H1 (cell line): Measurements from ENCODE around the gene ANP32B. TPM values are rescaled to one million over a fixed set of nuclear protein-coding genes. Genes with fewer than 3 reads are reported as not detected.

Experiments used
- CTCF ChIA-PET: fragments of 300-600 bp; sonication (Branson Sonifier 250); formaldehyde crosslinking; loops from one replicate; lab custom pipeline; 2021; ENCODE audit not compliant: partially characterized antibody; lab: Charles Lee
- POLR2A ChIA-PET: fragments of 300-600 bp; sonication (Branson Sonifier 250); formaldehyde crosslinking; loops from one replicate; lab custom pipeline; 2021; ENCODE audit warnings: inconsistent platforms; ENCODE audit not compliant: partially characterized antibody; lab: Charles Lee
- DNase-seq, 2 experiments: peaks; one replicate each; pipeline versions ENCODE4 v3.0.0 to v3.0.0-alpha.2; 2010 to 2022; ENCODE audit warnings: low spot score in 2 of 2, low read depth in 1 of 2, mixed read lengths in 1 of 2
- FAIRE-seq: peaks from 2 replicates; lab custom pipeline; 2011; peaks lifted over from hg19 to GRCh38; lab: Jason Lieb, UNC
- H2AFZ ChIP-seq: 2 replicates; pipeline ENCODE4 v1.8.1; 2012; ENCODE audit warnings: low read length, inconsistent platforms
- H2AK5ac ChIP-seq: 2 replicates; pipeline ENCODE4 v1.6.1; 2013; ENCODE audit warnings: low read depth, low read length
- H2BK120ac ChIP-seq: replicated peaks from 2 replicates; pipeline ENCODE3; 2013; ENCODE audit warnings: low read depth, low read length, inconsistent platforms
- H2BK12ac ChIP-seq: 2 replicates; pipeline ENCODE4 v1.6.1; 2013; ENCODE audit warnings: low read depth, low read length
- H2BK15ac ChIP-seq: 2 replicates; pipeline ENCODE4 v1.6.1; 2013; ENCODE audit warnings: low read length
- H2BK20ac ChIP-seq: 2 replicates; pipeline ENCODE4 v1.6.1; 2013; ENCODE audit warnings: low read length
- H2BK5ac ChIP-seq: 2 replicates; pipeline ENCODE4 v1.6.1; 2013; ENCODE audit warnings: low read depth, low read length
- H3K14ac ChIP-seq: 2 replicates; pipeline ENCODE4 v1.6.1; 2013; ENCODE audit warnings: inconsistent platforms; ENCODE audit not compliant: insufficient read length
- H3K18ac ChIP-seq: 2 replicates; pipeline ENCODE4 v1.6.1; 2013; ENCODE audit warnings: low read length; ENCODE audit errors: extremely low read depth
- H3K23ac ChIP-seq: 2 replicates; pipeline ENCODE4 v1.6.1; 2013; ENCODE audit warnings: inconsistent platforms; ENCODE audit not compliant: insufficient read length
- H3K23me2 ChIP-seq: 2 replicates; pipeline ENCODE4 v1.6.1; 2013; ENCODE audit warnings: low read depth, low read length
- H3K27ac ChIP-seq: 2 replicates; pipeline ENCODE4 v1.6.1; 2011; ENCODE audit warnings: low read depth, low read length, inconsistent platforms
- H3K27me3 ChIP-seq, 4 experiments: replicated peaks in 1 of 4; 1 replicate in 1 of 4; 2 replicates in 3 of 4; pipeline versions ENCODE4 v1.6.1 to v1.8.1; 2011 to 2013; ENCODE audit warnings: low read length in 3 of 4, mild to moderate bottlenecking in 3 of 4, inconsistent platforms in 2 of 4, mixed read lengths in 2 of 4, moderate library complexity in 1 of 4; ENCODE audit not compliant: control insufficient read depth in 3 of 4, insufficient read depth in 3 of 4; ENCODE audit errors: extremely low read depth in 1 of 4
- H3K36me3 ChIP-seq, 4 experiments: 2 replicates each; pipeline versions ENCODE4 v1.6.1 to v1.8.1; 2011 to 2013; ENCODE audit warnings: mild to moderate bottlenecking in 4 of 4, low read length in 3 of 4, moderate library complexity in 2 of 4, control low read depth in 1 of 4, inconsistent platforms in 1 of 4; ENCODE audit not compliant: insufficient read depth in 4 of 4, control insufficient read depth in 2 of 4
- H3K4ac ChIP-seq: replicated peaks from 2 replicates; pipeline ENCODE3; 2013; ENCODE audit warnings: low read length, low read depth, mixed read lengths, inconsistent platforms; ENCODE audit not compliant: insufficient read length
- H3K4me1 ChIP-seq, 4 experiments: replicated peaks in 1 of 4; 1 replicate in 1 of 4; 2 replicates in 3 of 4; pipeline versions ENCODE4 v1.6.1 to v1.8.1; 2011 to 2013; ENCODE audit warnings: low read length in 3 of 4, inconsistent platforms in 2 of 4, mixed read lengths in 1 of 4; ENCODE audit not compliant: insufficient read depth in 4 of 4, control insufficient read depth in 3 of 4
- H3K4me2 ChIP-seq, 2 experiments: 2 replicates each; pipeline versions ENCODE4 v1.6.1 to v1.8.1; 2011 to 2013; ENCODE audit warnings: low read depth in 2 of 2, low read length in 2 of 2, control low read depth in 1 of 2, inconsistent platforms in 1 of 2, mild to moderate bottlenecking in 1 of 2; ENCODE audit not compliant: insufficient read depth in 1 of 2
- H3K4me3 ChIP-seq, 4 experiments: fragments of 200-600, 300-600 bp in 1 of 4; sonication (generic), shearing (Covaris generic), sonication (Bioruptor Twin) in 1 of 4; 2 replicates each; pipeline versions ENCODE4 v1.5.1 to v1.8.1; 2011 to 2016; ENCODE audit warnings: low read length in 4 of 4, low read depth in 3 of 4, control low read depth in 2 of 4, inconsistent platforms in 2 of 4, mild to moderate bottlenecking in 2 of 4, mixed read lengths in 1 of 4, moderate library complexity in 1 of 4; ENCODE audit not compliant: insufficient read depth in 2 of 4; ENCODE audit errors: extremely low read depth in 1 of 4
- H3K56ac ChIP-seq: replicated peaks from 2 replicates; pipeline ENCODE3; 2013; ENCODE audit warnings: low read depth, mild to moderate bottlenecking, mixed read lengths, low read length, inconsistent platforms; ENCODE audit not compliant: insufficient read length
- H3K79me1 ChIP-seq: 2 replicates; pipeline ENCODE4 v1.6.1; 2013; ENCODE audit warnings: low read depth, low read length, control low read depth
- H3K79me2 ChIP-seq, 2 experiments: 2 replicates each; pipeline versions ENCODE4 v1.6.1 to v1.8.1; 2012 to 2013; ENCODE audit warnings: low read length in 2 of 2, mild to moderate bottlenecking in 2 of 2, inconsistent platforms in 1 of 2; ENCODE audit not compliant: insufficient read depth in 2 of 2, control insufficient read depth in 1 of 2
- H3K9ac ChIP-seq, 4 experiments: replicated peaks in 1 of 4; 1 replicate in 1 of 4; 2 replicates in 3 of 4; pipeline versions ENCODE4 v1.6.1 to v1.8.1; 2011 to 2013; ENCODE audit warnings: low read depth in 3 of 4, low read length in 3 of 4, control low read depth in 2 of 4, mild to moderate bottlenecking in 2 of 4, moderate library complexity in 2 of 4, inconsistent platforms in 1 of 4; ENCODE audit errors: extremely low read depth in 1 of 4
- H3K9me3 ChIP-seq, 2 experiments: 2 replicates each; pipeline versions ENCODE4 v1.6.1 to v1.8.1; 2012 to 2013; ENCODE audit warnings: mild to moderate bottlenecking in 2 of 2, moderate library complexity in 2 of 2, control low read depth in 1 of 2, inconsistent platforms in 1 of 2, low read depth in 1 of 2, low read length in 1 of 2, mixed read lengths in 1 of 2; ENCODE audit not compliant: insufficient read depth in 2 of 2
- H4K20me1 ChIP-seq, 2 experiments: replicated peaks in 1 of 2; 2 replicates each; pipeline versions ENCODE3 to v1.8.1; 2011 to 2013; ENCODE audit warnings: inconsistent platforms in 2 of 2, low read length in 2 of 2, mild to moderate bottlenecking in 1 of 2; ENCODE audit not compliant: insufficient read depth in 2 of 2, control insufficient read depth in 1 of 2
- H4K5ac ChIP-seq: 2 replicates; pipeline ENCODE4 v1.6.1; 2013; ENCODE audit warnings: low read length, low read depth, mixed read lengths, inconsistent platforms; ENCODE audit not compliant: insufficient read length
- H4K8ac ChIP-seq: 2 replicates; pipeline ENCODE4 v1.8.0; 2013; ENCODE audit warnings: mild to moderate bottlenecking, moderate library complexity, low read length, inconsistent platforms; ENCODE audit not compliant: insufficient read depth; ENCODE audit errors: extremely low read depth
- H4K91ac ChIP-seq: replicated peaks from 2 replicates; pipeline ENCODE3; 2013; ENCODE audit warnings: low read length, mixed read lengths, inconsistent platforms; ENCODE audit not compliant: insufficient read length
- ASH2L ChIP-seq: fragments of 200-600, 300-600 bp; sonication (generic); IDR thresholded peaks from one replicate; pipeline ENCODE4 v1.7.1; 2017; ENCODE audit warnings: low read length
- GABPA ChIP-seq: IDR thresholded peaks from 2 replicates; pipeline ENCODE4 v1.6.1; 2011; ENCODE audit warnings: mild to moderate bottlenecking, low read length, moderate library complexity, borderline replicate concordance; ENCODE audit not compliant: insufficient read depth
- JUN ChIP-seq: IDR thresholded peaks from 2 replicates; pipeline ENCODE4 v1.6.1; 2011; ENCODE audit warnings: low read depth, mild to moderate bottlenecking, improper control_type of control experiment, low read length
- MAFK ChIP-seq: IDR thresholded peaks from 2 replicates; pipeline ENCODE4 v1.6.1; 2012; ENCODE audit warnings: low read depth, mild to moderate bottlenecking, improper control_type of control experiment, low read length
- NRF1 ChIP-seq: IDR thresholded peaks from 2 replicates; pipeline ENCODE4 v1.6.1; 2011; ENCODE audit warnings: mild to moderate bottlenecking, low read depth, low read length, improper control_type of control experiment
- TAF7 ChIP-seq: optimal IDR thresholded peaks from 2 replicates; pipeline ENCODE3; 2011; ENCODE audit warnings: low read depth, mild to moderate bottlenecking, inconsistent platforms, low read length, moderate library complexity, borderline replicate concordance
- TEAD4 ChIP-seq: IDR thresholded peaks from 2 replicates; pipeline ENCODE4 v1.6.1; 2012; ENCODE audit warnings: low read depth, low read length, inconsistent platforms, mixed read lengths
- ZNF274 ChIP-seq: IDR thresholded peaks from 2 replicates; pipeline ENCODE4 v1.7.0; 2012; ENCODE audit warnings: low read length, borderline replicate concordance; ENCODE audit errors: extremely low read depth
- WGBS, 2 experiments: shearing (Covaris generic) in 1 of 2; methylation state at CpG; one replicate each; pipeline versions ENCODE4 v1.1.6 to v1.1.7; 2013 to 2015; ENCODE audit warnings: low lambda C conversion rate in 2 of 2, mixed read lengths in 2 of 2, inconsistent platforms in 1 of 2, low coverage in 1 of 2, missing lambda C conversion rate in 1 of 2; ENCODE audit not compliant: insufficient replicate concordance in 2 of 2, insufficient coverage in 1 of 2, insufficient read length in 1 of 2; ENCODE audit errors: extremely low coverage in 1 of 2, missing lambda C conversion rate in 1 of 2; 5-methylcytosine and 5-hydroxymethylcytosine counted together
- polyA plus RNA-seq, 7 experiments: library from polyadenylated mRNA; depleted of rRNA in 3 of 7; stranded (reverse) in 5 of 7; unstranded in 2 of 7; fragments of >200 nt in 5 of 7; fragments of 200-250 nt in 2 of 7; gene quantifications; 1 replicate in 5 of 7; 2 replicates in 1 of 7; 4 replicates in 1 of 7; pipeline versions ENCODE4 v1.2.1 to v1.2.3, GENCODE V29; 2011 to 2013; ENCODE audit warnings: missing spikeins in 2 of 7, mixed read lengths in 2 of 7
- total RNA-seq: library from RNA; stranded (reverse); fragmentation: NEBNext Ultra II Directional; extraction: Animal tissue kit (Norgen Biotek cat#: 25700); gene quantifications from 2 replicates; pipeline ENCODE4 v1.2.1, GENCODE V29; 2021

The ANP32B gene
- total and polyA plus RNA-seq, 2 of the 8 experiments (the other 6 are each of a cell fraction or from before 2014, with no cell fraction given), result 7.6 to 88.1 TPM

DNA sequence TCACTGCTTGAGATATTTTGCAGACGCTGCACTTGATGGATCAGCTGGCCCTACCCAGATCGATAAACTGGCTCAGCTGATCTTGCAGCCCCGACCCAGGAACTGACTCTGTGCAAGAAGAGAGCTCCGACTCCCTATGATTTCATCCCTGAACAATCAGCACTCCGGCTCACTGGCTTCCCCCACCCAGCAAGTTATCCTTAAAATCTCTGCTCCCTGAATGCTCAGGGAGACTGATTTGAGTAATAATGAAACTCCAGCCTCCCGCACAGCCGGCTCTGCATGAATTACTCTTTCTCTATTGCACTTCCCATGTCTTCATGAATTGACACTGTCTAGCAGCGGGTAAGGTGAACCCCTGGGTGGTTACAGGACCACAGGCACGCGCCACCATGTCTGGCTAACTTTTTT, 56.5 kb downstream of the ANP32B start:
- Histone ChIP-seq H2AK5ac (no peak overlapping the region), H2BK120ac (no peak overlapping the region), H3K23me2 (no peaks in the 10 kb centered on the region), H2BK20ac (no peak overlapping the region), H3K23ac (no peak overlapping the region), H3K18ac (no peak overlapping the region), H3K27ac (no peak overlapping the region), H3K4me3 (no peak overlapping the region), H3K79me2 (no peaks in the 10 kb centered on the region), H4K91ac (no peak overlapping the region), H4K5ac (no peak overlapping the region), H2BK5ac (no peak overlapping the region), H2AFZ (no peak overlapping the region; the same call in 1 of the 2 replicates), H3K36me3 (no peaks in the 10 kb centered on the region), H3K4ac (no peak overlapping the region), H3K14ac (no peak overlapping the region), H4K8ac (no peak overlapping the region), H3K9ac (no peak overlapping the region), H4K20me1 (no peaks in the 10 kb centered on the region), H3K79me1 (no peaks in the 10 kb centered on the region), H2BK12ac (no peak overlapping the region), H3K56ac (no peak overlapping the region), H3K9me3 (no peaks in the 10 kb centered on the region), H2BK15ac (no peak overlapping the region), H3K27me3 (peaks cover 0 to 3% (median 0%) of the 10 kb centered on the region in 4 experiments; a peak in 1 of 7 replicates), H3K4me2 (no peak overlapping the region), H3K4me1 (no peaks in the 10 kb centered on the region)
- POLR2A ChIA-PET, result interaction anchor here (0.9 kb wide), 1 partner anchor 18 kb away, joined by 3 read pairs; no protein-coding TSS in a partner anchor
- CTCF ChIA-PET, result interaction anchor here (1.0 kb wide), 1 partner anchor 116 kb away, joined by 3 read pairs; no protein-coding TSS in a partner anchor
- DNase-seq (no peak), FAIRE-seq (no peak)
- 88% methylated on average over 10 of the region's 10 CpGs; no CpG with 5 or more reads in 1 of the 2 experiments for WGBS, 2 experiments
- TF ChIP-seq MAFK (no peak), ZNF274 (no peak), ASH2L (no peak), TAF7 (no peak), JUN (no peak), GABPA (no peak), NRF1 (no peak), TEAD4 (no peak)
